HCT116 (cell line): ENCODE measurements around the gene CALD1. TPM values are rescaled to one million over a fixed set of nuclear protein-coding genes. Genes with fewer than 3 reads are reported as not detected.

Source experiments
- ATAC-seq: fragments of 200-7000 bp; cut with Tn5 transposase; 2 replicates; pipeline ENCODE4 v1.9.1; 2020; ENCODE audit warnings: mild to moderate bottlenecking, moderate library complexity
- BruUV-seq: library from RNA; stranded (reverse); fragments of 400-500 nt; replicated peaks from 2 replicates; lab custom pipeline; 2021; lab: Mats Ljungman, UMichigan
- CTCF ChIA-PET: fragments of 300-600 bp; sonication (Branson Sonifier 250); formaldehyde crosslinking; loops from one replicate; lab custom pipeline; 2021; ENCODE audit warnings: antibody characterized with exemption; lab: Charles Lee
- POLR2A ChIA-PET: fragments of 300-600, 350-600 bp; sonication (Branson Sonifier 250); formaldehyde crosslinking; loops from one replicate; lab custom pipeline; 2021; ENCODE audit warnings: antibody characterized with exemption; lab: Charles Lee
- RAD21 ChIA-PET, 2 experiments: fragments of 300-600 bp; sonication (Branson Sonifier 250); formaldehyde crosslinking; loops; one replicate each; lab custom pipeline; 2023; ENCODE audit warnings: low total read pairs in 2 of 2; ENCODE audit not compliant: uncharacterized antibody in 2 of 2, unreplicated experiment in 2 of 2, low non-redundant PET in 1 of 2; lab: Charles Lee
- DNase-seq: peaks from one replicate; pipeline ENCODE4 v3.0.0-alpha.2; 2010; ENCODE audit warnings: low read depth, low spot score
- H2AFZ ChIP-seq: fragments of 200-600 bp; shearing (Covaris generic), sonication (generic); 2 replicates; pipeline ENCODE4 v1.6.1; 2017; ENCODE audit warnings: low read depth, mixed run types, mixed read lengths, antibody characterized with exemption, low read length; ENCODE audit not compliant: poor library complexity, severe bottlenecking
- H3K27ac ChIP-seq: 2 replicates; pipeline ENCODE4 v1.5.1; 2012; ENCODE audit warnings: low read depth, low read length
- H3K27me3 ChIP-seq: fragments of 200-600 bp; sonication (generic); 2 replicates; pipeline ENCODE4 v1.6.1; 2016; ENCODE audit warnings: mixed run types, low read length, mixed read lengths; ENCODE audit not compliant: insufficient read depth
- H3K36me3 ChIP-seq, 2 experiments: fragments of 200-500 bp in 1 of 2; fragments of 200-600 bp in 1 of 2; sonication (Bioruptor generic) in 1 of 2; sonication (generic) in 1 of 2; 2 replicates each; pipeline versions ENCODE4 v1.5.1 to v1.6.1; 2014 to 2016; ENCODE audit warnings: low read length in 2 of 2, inconsistent platforms in 1 of 2, mixed read lengths in 1 of 2, mixed run types in 1 of 2; ENCODE audit not compliant: insufficient read depth in 2 of 2, control insufficient read depth in 1 of 2
- H3K4me1 ChIP-seq, 2 experiments: fragments of 200-600 bp in 1 of 2; sonication (generic) in 1 of 2; 2 replicates each; pipeline versions ENCODE4 v1.5.1 to v1.6.1; 2012 to 2017; ENCODE audit warnings: low read length in 2 of 2, inconsistent platforms in 1 of 2, mild to moderate bottlenecking in 1 of 2, mixed read lengths in 1 of 2, mixed run types in 1 of 2, moderate library complexity in 1 of 2; ENCODE audit not compliant: insufficient read depth in 2 of 2, control insufficient read depth in 1 of 2
- H3K4me2 ChIP-seq: fragments of 200-600 bp; sonication (generic); 2 replicates; pipeline ENCODE4 v1.6.1; 2017; ENCODE audit warnings: mixed run types, low read length, mixed read lengths
- H3K4me3 ChIP-seq, 2 experiments: fragments of 200-600 bp in 1 of 2; sonication (generic) in 1 of 2; replicated peaks in 1 of 2; 2 replicates each; pipeline ENCODE4 v1.5.1; 2011 to 2016; ENCODE audit warnings: low read length in 2 of 2, control low read depth in 1 of 2, low read depth in 1 of 2, mild to moderate bottlenecking in 1 of 2, mixed read lengths in 1 of 2, mixed run types in 1 of 2
- H3K79me2 ChIP-seq: fragments of 200-600 bp; sonication (generic); 2 replicates; pipeline ENCODE4 v1.6.1; 2017; ENCODE audit warnings: mild to moderate bottlenecking, mixed run types, low read length, moderate library complexity, mixed read lengths; ENCODE audit not compliant: insufficient read depth
- H3K9ac ChIP-seq: fragments of 200-600 bp; sonication (generic); 2 replicates; pipeline ENCODE4 v1.6.1; 2016; ENCODE audit warnings: low read length, mixed read lengths
- H3K9me2 ChIP-seq: fragments of 200-600 bp; sonication (generic), shearing (Covaris generic); 2 replicates; pipeline ENCODE4 v1.6.1; 2017; ENCODE audit warnings: mixed run types, mild to moderate bottlenecking, moderate library complexity; ENCODE audit not compliant: insufficient read depth
- H3K9me3 ChIP-seq, 2 experiments: fragments of 200-500 bp in 1 of 2; fragments of 200-600 bp in 1 of 2; sonication (Bioruptor generic) in 1 of 2; sonication (generic) in 1 of 2; 2 replicates each; pipeline ENCODE4 v1.6.1; 2014 to 2017; ENCODE audit warnings: low read length in 2 of 2, mixed read lengths in 2 of 2, inconsistent platforms in 1 of 2, low read depth in 1 of 2, mild to moderate bottlenecking in 1 of 2, mixed run types in 1 of 2, moderate library complexity in 1 of 2; ENCODE audit not compliant: control insufficient read depth in 1 of 2, insufficient read depth in 1 of 2
- H4K20me1 ChIP-seq: fragments of 200-600 bp; sonication (generic), shearing (Covaris generic); 2 replicates; pipeline ENCODE4 v1.6.1; 2017; ENCODE audit warnings: mixed run types, mild to moderate bottlenecking, moderate library complexity; ENCODE audit not compliant: insufficient read depth
- EGR1 ChIP-seq: IDR thresholded peaks from 2 replicates; pipeline ENCODE4 v1.6.1; 2012; ENCODE audit warnings: low read depth
- ELF1 ChIP-seq: IDR thresholded peaks from 2 replicates; pipeline ENCODE4 v1.6.1; 2012; ENCODE audit warnings: low read depth, borderline replicate concordance
- POLR2AphosphoS5 ChIP-seq: IDR thresholded peaks from 2 replicates; pipeline ENCODE4 v1.6.1; 2011; ENCODE audit warnings: mild to moderate bottlenecking, low read depth, low read length, moderate library complexity
- SIN3A ChIP-seq: IDR thresholded peaks from 2 replicates; pipeline ENCODE4 v1.6.1; 2012; ENCODE audit warnings: low read depth
- ZBTB33 ChIP-seq: IDR thresholded peaks from 2 replicates; pipeline ENCODE4 v1.6.1; 2011; ENCODE audit warnings: mild to moderate bottlenecking, low read length, moderate library complexity; ENCODE audit not compliant: insufficient replicate concordance; ENCODE audit errors: extremely low read depth
- ZNF274 ChIP-seq: fragments of 200-500 bp; sonication (Bioruptor generic); IDR thresholded peaks from 2 replicates; pipeline ENCODE4 v1.6.1; 2014; ENCODE audit warnings: mild to moderate bottlenecking, low read depth, low read length, inconsistent platforms
- intact Hi-C: fragments of 100-400 bp; cut with micrococcal nuclease; formaldehyde crosslinking; loops from 2 replicates; pipeline ENCODE4 v1.10.0; 2022
- total RNA-seq: library from RNA; stranded (reverse); gene quantifications from one replicate; pipeline ENCODE4 v1.2.1, GENCODE V29; 2021; ENCODE audit not compliant: unreplicated experiment
- TF ChIP-seq, protein P1 (sequence below), 3 experiments: fragments of 200-600 bp in 1 of 3; sonication (generic) in 1 of 3; IDR thresholded peaks in 2 of 3; conservative IDR thresholded peaks in 1 of 3; 2 replicates each; pipeline ENCODE4 v1.5.1; 2012 to 2017; ENCODE audit warnings: low read depth in 2 of 3, low read length in 2 of 3, antibody characterized with exemption in 1 of 3, borderline replicate concordance in 1 of 3, control low read depth in 1 of 3, mild to moderate bottlenecking in 1 of 3, mixed read lengths in 1 of 3, mixed run types in 1 of 3, moderate library complexity in 1 of 3; ENCODE audit not compliant: insufficient read depth in 1 of 3

The CALD1 gene
- total RNA-seq, 1 experiment from 2014 or later = 66.8 TPM

DNA sequence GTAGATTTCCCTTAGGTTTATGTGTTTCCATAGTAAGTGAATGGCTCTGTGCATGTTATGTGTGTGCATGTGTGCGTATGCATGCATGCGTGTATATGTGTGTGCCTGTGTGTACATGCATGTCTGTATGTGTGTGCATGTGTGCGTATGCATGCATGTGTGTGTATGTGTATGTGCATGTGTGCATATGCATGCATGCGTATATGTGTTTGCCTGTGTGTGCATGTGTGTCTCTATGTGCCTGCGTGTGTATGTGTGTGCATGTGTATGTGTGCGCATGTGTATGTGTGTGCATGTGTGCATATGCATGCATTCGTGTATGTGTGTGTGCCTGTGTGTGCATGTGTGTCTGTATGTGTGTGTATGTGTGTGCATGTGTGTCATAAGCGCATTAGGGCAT is 108.1 kb downstream of the CALD1 start:
- H3K79me2 ChIP-seq = peaks cover 8% of the 10 kb centered on the region
- no peak overlapping the region for H3K4me2 ChIP-seq
- intact Hi-C loops = no loop called here
- TF ChIP-seq POLR2AphosphoS5 (no peak), ELF1 (no peak), ZBTB33 (no peak), EGR1 (no peak), SIN3A (no peak), ZNF274 (no peak)
- TF ChIP-seq, protein P1, sequence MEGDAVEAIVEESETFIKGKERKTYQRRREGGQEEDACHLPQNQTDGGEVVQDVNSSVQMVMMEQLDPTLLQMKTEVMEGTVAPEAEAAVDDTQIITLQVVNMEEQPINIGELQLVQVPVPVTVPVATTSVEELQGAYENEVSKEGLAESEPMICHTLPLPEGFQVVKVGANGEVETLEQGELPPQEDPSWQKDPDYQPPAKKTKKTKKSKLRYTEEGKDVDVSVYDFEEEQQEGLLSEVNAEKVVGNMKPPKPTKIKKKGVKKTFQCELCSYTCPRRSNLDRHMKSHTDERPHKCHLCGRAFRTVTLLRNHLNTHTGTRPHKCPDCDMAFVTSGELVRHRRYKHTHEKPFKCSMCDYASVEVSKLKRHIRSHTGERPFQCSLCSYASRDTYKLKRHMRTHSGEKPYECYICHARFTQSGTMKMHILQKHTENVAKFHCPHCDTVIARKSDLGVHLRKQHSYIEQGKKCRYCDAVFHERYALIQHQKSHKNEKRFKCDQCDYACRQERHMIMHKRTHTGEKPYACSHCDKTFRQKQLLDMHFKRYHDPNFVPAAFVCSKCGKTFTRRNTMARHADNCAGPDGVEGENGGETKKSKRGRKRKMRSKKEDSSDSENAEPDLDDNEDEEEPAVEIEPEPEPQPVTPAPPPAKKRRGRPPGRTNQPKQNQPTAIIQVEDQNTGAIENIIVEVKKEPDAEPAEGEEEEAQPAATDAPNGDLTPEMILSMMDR (IDR thresholded peaks at IDR 0.05 in 2 of 3, conservative IDR thresholded peaks at IDR 0.05 in 1 of 3; ENCODE audit: borderline replicate concordance in 1 of 3, insufficient read depth in 1 of 3, low read depth in 2 of 3, low read length in 2 of 3) = no peak
- no peaks in the 10 kb centered on the region for H4K20me1 ChIP-seq
- H3K4me3 ChIP-seq = no peak overlapping the region
- H3K9me2 ChIP-seq = no peaks in the 10 kb centered on the region
- BruUV-seq = no TSS peak
- H3K9ac ChIP-seq = no peak overlapping the region
- DNase-seq = no peak
- no peaks in the 10 kb centered on the region for H3K27me3 ChIP-seq
- peaks cover 10 to 18% of the 10 kb centered on the region in 2 experiments; a peak in 3 of 4 replicates for H3K4me1 ChIP-seq
- ChIA-PET RAD21 (no interaction called here), CTCF (no interaction called here), POLR2A (no interaction called here)
- H3K9me3 ChIP-seq = no peaks in the 10 kb centered on the region
- no peak for ATAC-seq
- no peak overlapping the region for H2AFZ ChIP-seq
- no peaks in the 10 kb centered on the region for H3K36me3 ChIP-seq
- no peak overlapping the region for H3K27ac ChIP-seq
